Osteocyte (in vitro differentiated cells): ENCODE results near the gene EWSR1. TPM values are rescaled to one million over a fixed set of nuclear protein-coding genes. Genes with fewer than 3 reads are reported as not detected.

Experiments used
- DNase-seq: peaks from one replicate; pipeline ENCODE4 v3.0.0; 2021; ENCODE audit warnings: mixed read lengths; ENCODE audit not compliant: unreplicated experiment; ENCODE audit errors: extremely low spot score
- H3K27ac Mint-ChIP-seq: one replicate; pipeline ENCODE4 v1.8.0; 2021; ENCODE audit warnings: mild to moderate bottlenecking, mixed read lengths; ENCODE audit not compliant: unreplicated experiment
- H3K27me3 Mint-ChIP-seq: one replicate; pipeline ENCODE4 v1.8.0; 2021; ENCODE audit warnings: mixed read lengths; ENCODE audit not compliant: unreplicated experiment
- H3K36me3 Mint-ChIP-seq: one replicate; pipeline ENCODE4 v1.8.0; 2021; ENCODE audit warnings: mixed read lengths; ENCODE audit not compliant: unreplicated experiment
- H3K4me1 Mint-ChIP-seq: one replicate; pipeline ENCODE4 v1.8.0; 2021; ENCODE audit warnings: mixed read lengths; ENCODE audit not compliant: unreplicated experiment
- H3K4me3 Mint-ChIP-seq: one replicate; pipeline ENCODE4 v1.8.0; 2021; ENCODE audit warnings: mild to moderate bottlenecking, moderate library complexity, mixed read lengths; ENCODE audit not compliant: unreplicated experiment
- H3K9me3 Mint-ChIP-seq: one replicate; pipeline ENCODE4 v1.8.0; 2021; ENCODE audit warnings: mixed read lengths; ENCODE audit not compliant: unreplicated experiment
- CTCF ChIP-seq: fragments of 200-600 bp; sonication (generic); IDR thresholded peaks from 2 replicates; pipeline ENCODE4 v1.5.0; 2021; ENCODE audit warnings: antibody characterized with exemption, mild to moderate bottlenecking, moderate library complexity
- total RNA-seq: library from RNA; stranded (reverse); gene quantifications from 2 replicates; pipeline ENCODE4 v1.2.1, GENCODE V29; 2021

The EWSR1 gene
- total RNA-seq, 1 donor from 2014 or later: 228 TPM

- H3K9me3 Mint-ChIP-seq: no peaks in the 10 kb centered on the region
- H3K4me3 Mint-ChIP-seq: no peak overlapping the region
- H3K4me1 Mint-ChIP-seq: peaks cover 38% of the 10 kb centered on the region
- H3K27ac Mint-ChIP-seq: peak overlapping the region; percentile 52
- no peaks in the 10 kb centered on the region for H3K36me3 Mint-ChIP-seq
- H3K27me3 Mint-ChIP-seq: peaks cover 25% of the 10 kb centered on the region
- DNase-seq: no peak
- peak; percentile 53 for TF ChIP-seq CTCF
Observed at GRCh38 chr22:29313126-29313575, 45.1 kb downstream of the EWSR1 start.

- no peak overlapping the region for H3K27ac Mint-ChIP-seq
- H3K27me3 Mint-ChIP-seq: peaks cover 25% of the 10 kb centered on the region
- peak overlapping the region; percentile 51 for H3K4me3 Mint-ChIP-seq
Observed at GRCh38 chr22:29313576-29314466, 45.8 kb downstream of the EWSR1 start.

GRCh38 chr22:29314537-29315285, 46.6 kb downstream of the EWSR1 start:
- no peak for TF ChIP-seq CTCF
- H3K27me3 Mint-ChIP-seq: peaks cover 25% of the 10 kb centered on the region
- H3K36me3 Mint-ChIP-seq: no peaks in the 10 kb centered on the region
- H3K4me1 Mint-ChIP-seq: peaks cover 24% of the 10 kb centered on the region
- no peak overlapping the region for H3K27ac Mint-ChIP-seq
- H3K4me3 Mint-ChIP-seq: peak overlapping the region; percentile 51
- no peak for DNase-seq
- H3K9me3 Mint-ChIP-seq: no peaks in the 10 kb centered on the region

More at GRCh38 chr22:29313576-29314466, 45.8 kb downstream of the EWSR1 start:
- Mint-ChIP-seq H3K9me3 (no peaks in the 10 kb centered on the region), H3K36me3 (no peaks in the 10 kb centered on the region), H3K4me1 (peaks cover 33% of the 10 kb centered on the region)
- no peak for DNase-seq
- TF ChIP-seq CTCF: no peak

GRCh38 chr22:29315286-29316140, 47.4 kb downstream of the EWSR1 start, which contains the start of gene RASL10A:
RASL10A (minus strand) TSS chr22:29315697; CDS start chr22:29315246, 451 bp downstream.
- DNase-seq: no peak
- Mint-ChIP-seq H3K36me3 (no peaks in the 10 kb centered on the region), H3K4me1 (peaks cover 21% of the 10 kb centered on the region), H3K27me3 (peaks cover 25% of the 10 kb centered on the region), H3K27ac (no peak within 1 kb of the TSS), H3K9me3 (no peaks in the 10 kb centered on the region), H3K4me3 (peak within 1 kb of the TSS; percentile 56)
- TF ChIP-seq CTCF: no peak
